ENCODE data around the gene TSPAN3. TPM values are rescaled to one million over a fixed set of nuclear protein-coding genes. Genes with fewer than 3 reads are reported as not detected.

Gene TSPAN3
- total and polyA plus RNA-seq, 10 of the 15 experiments (the other 5 are each of a cell fraction or from before 2014, with no cell fraction given): 18.9 to 114 (median 57.2) TPM

DNA sequence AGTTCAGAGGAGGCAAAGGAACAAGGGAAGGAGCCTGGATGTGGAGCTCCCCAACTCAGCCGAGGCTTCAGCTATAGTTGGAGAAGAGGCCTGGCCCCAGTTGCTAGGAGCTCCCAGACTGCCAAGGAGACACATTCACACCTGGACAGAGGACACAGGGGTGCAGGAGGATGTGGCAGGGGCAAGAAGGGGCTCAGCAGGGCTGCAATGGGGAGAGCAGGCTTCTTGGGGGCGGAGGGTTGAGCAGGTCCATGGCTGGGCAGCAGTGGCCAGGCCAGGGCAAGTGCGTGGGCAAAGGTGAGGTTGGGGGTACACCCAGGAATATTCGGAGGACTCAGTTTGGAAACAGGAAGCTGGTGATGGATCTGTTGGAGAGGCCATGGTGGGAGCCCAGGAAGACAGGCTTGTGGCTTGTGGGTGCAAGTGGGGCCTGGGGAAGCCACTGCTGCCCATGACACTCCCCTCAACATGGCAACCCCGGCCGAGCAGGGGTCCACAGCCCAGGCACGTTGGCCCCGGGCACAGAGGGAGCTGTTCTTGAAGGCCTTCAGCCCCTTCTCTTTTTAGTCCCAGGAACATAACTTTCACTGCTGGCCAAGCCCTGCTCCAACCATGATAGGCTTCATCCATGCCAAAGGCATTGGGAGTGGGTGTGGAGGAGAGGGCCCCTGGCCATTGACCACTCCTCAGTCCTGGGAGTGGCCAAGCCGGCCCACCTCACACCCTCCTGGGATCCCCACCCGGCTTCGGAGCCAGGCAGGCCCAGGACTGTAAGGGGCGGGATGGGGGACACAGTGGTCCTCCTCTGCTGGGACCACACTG is 33.3 kb downstream of the TSPAN3 start:
- Histone ChIP-seq H2AFZ (ENCODE audit: control insufficient read depth, low read depth, low read length) (no peak overlapping the region), H3K27me3 (replicated peaks in 1 of 2; ENCODE audit: control insufficient read depth in 2 of 2, insufficient read depth in 2 of 2, low read length in 1 of 2) (no peaks in the 10 kb centered on the region), H3K4me2 (ENCODE audit: control insufficient read depth, insufficient read depth) (no peak overlapping the region), H3K27ac (ENCODE audit: control insufficient read depth, insufficient read depth) (no peak overlapping the region), H4K20me1 (ENCODE audit: control insufficient read depth, insufficient read depth) (no peaks in the 10 kb centered on the region), H3K4me1 (ENCODE audit: control insufficient read depth, insufficient read depth, low read length) (no peaks in the 10 kb centered on the region), H3K36me3 (ENCODE audit: control insufficient read depth in 2 of 2, insufficient read depth in 2 of 2, low read length in 1 of 2) (peaks cover 0 to 4% of the 10 kb centered on the region in 2 experiments; a peak in 3 of 4 replicates), H3K9ac (ENCODE audit: control insufficient read depth, insufficient read depth, low read length) (no peak overlapping the region), H3K79me2 (ENCODE audit: control insufficient read depth, insufficient read depth, low read length) (no peaks in the 10 kb centered on the region), H3K9me3 (replicated peaks; ENCODE audit: control insufficient read depth, insufficient read depth, low read length) (no peaks in the 10 kb centered on the region; the same call in 2 of the 3 replicates), H3K4me3 (no peak overlapping the region)
- ChIA-PET POLR2A (no interaction called here), CTCF (interaction anchor here (1.0 to 17.4 kb wide), 2 partner anchors 60 to 506 kb away, joined by 3 to 483 read pairs; no protein-coding TSS in a partner anchor), RAD21 (ENCODE audit: unreplicated experiment) (interaction anchor here (9.5 kb wide), 1 partner anchor 64 kb away, joined by 189 read pairs; no protein-coding TSS in a partner anchor), SMC1A (ENCODE audit: uncharacterized antibody, unreplicated experiment) (no interaction called here)
- TF ChIP-seq ZNF384 (IDR thresholded peaks at IDR 0.05; ENCODE audit: borderline replicate concordance, low read depth, low read length) (no peak), SUZ12 (IDR thresholded peaks at IDR 0.05; ENCODE audit: unreplicated experiment) (no peak), CHD1 (IDR thresholded peaks at IDR 0.05; ENCODE audit: low read depth, low read length) (no peak), SPI1 (IDR thresholded peaks at IDR 0.05; ENCODE audit: borderline replicate concordance, insufficient read depth, low read depth, low read length) (no peak), TAF1 (IDR thresholded peaks at IDR 0.05; ENCODE audit: borderline replicate concordance, low read depth, low read length) (no peak), TARDBP (IDR thresholded peaks at IDR 0.05; ENCODE audit: borderline replicate concordance) (no peak), JUND (IDR thresholded peaks at IDR 0.05; ENCODE audit: low read depth, low read length) (no peak), MEF2B (IDR thresholded peaks at IDR 0.05; ENCODE audit: partially characterized antibody, poor library complexity, severe bottlenecking) (no peak), BCLAF1 (IDR thresholded peaks at IDR 0.05) (no peak), FOXK2 (IDR thresholded peaks at IDR 0.05) (no peak), EGR1 (IDR thresholded peaks at IDR 0.05; ENCODE audit: borderline replicate concordance in 1 of 2, low read depth in 2 of 2, low read length in 2 of 2) (no peak), MEF2A (IDR thresholded peaks at IDR 0.05; ENCODE audit: insufficient read depth, low read depth, low read length) (no peak)
- TF ChIP-seq, protein P1, sequence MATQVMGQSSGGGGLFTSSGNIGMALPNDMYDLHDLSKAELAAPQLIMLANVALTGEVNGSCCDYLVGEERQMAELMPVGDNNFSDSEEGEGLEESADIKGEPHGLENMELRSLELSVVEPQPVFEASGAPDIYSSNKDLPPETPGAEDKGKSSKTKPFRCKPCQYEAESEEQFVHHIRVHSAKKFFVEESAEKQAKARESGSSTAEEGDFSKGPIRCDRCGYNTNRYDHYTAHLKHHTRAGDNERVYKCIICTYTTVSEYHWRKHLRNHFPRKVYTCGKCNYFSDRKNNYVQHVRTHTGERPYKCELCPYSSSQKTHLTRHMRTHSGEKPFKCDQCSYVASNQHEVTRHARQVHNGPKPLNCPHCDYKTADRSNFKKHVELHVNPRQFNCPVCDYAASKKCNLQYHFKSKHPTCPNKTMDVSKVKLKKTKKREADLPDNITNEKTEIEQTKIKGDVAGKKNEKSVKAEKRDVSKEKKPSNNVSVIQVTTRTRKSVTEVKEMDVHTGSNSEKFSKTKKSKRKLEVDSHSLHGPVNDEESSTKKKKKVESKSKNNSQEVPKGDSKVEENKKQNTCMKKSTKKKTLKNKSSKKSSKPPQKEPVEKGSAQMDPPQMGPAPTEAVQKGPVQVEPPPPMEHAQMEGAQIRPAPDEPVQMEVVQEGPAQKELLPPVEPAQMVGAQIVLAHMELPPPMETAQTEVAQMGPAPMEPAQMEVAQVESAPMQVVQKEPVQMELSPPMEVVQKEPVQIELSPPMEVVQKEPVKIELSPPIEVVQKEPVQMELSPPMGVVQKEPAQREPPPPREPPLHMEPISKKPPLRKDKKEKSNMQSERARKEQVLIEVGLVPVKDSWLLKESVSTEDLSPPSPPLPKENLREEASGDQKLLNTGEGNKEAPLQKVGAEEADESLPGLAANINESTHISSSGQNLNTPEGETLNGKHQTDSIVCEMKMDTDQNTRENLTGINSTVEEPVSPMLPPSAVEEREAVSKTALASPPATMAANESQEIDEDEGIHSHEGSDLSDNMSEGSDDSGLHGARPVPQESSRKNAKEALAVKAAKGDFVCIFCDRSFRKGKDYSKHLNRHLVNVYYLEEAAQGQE (IDR thresholded peaks at IDR 0.05; ENCODE audit: low read depth, low read length): no peak
- no TSS peak for BruUV-seq (replicated peaks)
- DNase-seq (ENCODE audit: low read depth, low spot score) (no peak), FAIRE-seq (no peak), ATAC-seq (no peak)
- WGBS (ENCODE audit: insufficient coverage, insufficient replicate concordance, low lambda C conversion rate, missing lambda C conversion rate): 87% methylated on average over 12 of the region's 12 CpGs
- in situ Hi-C loops (cut with MboI) (no loop called here), intact Hi-C loops (cut with micrococcal nuclease; ENCODE audit: unreplicated experiment) (no loop called here)
